ENCODE measurements around the gene MTIF3. TPM values are rescaled to one million over a fixed set of nuclear protein-coding genes. Genes with fewer than 3 reads are reported as not detected.
"Not testable (repeated sequence)": the region's sequence is repeated elsewhere in the genome, so short reads cannot be mapped to it uniquely, and the experiment has no call there.

MTIF3 gene
- total RNA-seq, 2 donors from 2014 or later, result 113 to 252 TPM

DNA sequence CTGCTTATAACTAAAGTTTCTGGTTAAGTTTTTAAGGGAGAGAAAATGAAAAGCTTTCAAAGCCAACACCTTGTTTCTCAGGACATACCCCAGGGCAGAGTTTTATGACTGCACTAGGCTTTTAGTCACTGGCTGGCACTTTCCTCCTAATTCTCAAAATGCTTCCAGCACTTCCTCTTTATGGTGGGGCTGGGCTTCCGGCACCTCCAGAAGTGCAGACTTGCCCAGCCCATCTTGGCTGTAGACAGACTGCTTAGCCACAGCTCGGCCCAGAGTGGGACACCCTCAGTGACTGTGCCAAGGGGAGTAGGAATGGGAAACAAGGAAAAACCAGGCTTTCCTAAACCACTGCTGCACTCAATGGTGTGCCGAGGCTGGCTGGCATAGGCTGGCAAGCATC is 49.2 kb downstream of the MTIF3 start:
- DNase-seq (ENCODE audit: low spot score), result no peak
- TF ChIP-seq, protein P1, sequence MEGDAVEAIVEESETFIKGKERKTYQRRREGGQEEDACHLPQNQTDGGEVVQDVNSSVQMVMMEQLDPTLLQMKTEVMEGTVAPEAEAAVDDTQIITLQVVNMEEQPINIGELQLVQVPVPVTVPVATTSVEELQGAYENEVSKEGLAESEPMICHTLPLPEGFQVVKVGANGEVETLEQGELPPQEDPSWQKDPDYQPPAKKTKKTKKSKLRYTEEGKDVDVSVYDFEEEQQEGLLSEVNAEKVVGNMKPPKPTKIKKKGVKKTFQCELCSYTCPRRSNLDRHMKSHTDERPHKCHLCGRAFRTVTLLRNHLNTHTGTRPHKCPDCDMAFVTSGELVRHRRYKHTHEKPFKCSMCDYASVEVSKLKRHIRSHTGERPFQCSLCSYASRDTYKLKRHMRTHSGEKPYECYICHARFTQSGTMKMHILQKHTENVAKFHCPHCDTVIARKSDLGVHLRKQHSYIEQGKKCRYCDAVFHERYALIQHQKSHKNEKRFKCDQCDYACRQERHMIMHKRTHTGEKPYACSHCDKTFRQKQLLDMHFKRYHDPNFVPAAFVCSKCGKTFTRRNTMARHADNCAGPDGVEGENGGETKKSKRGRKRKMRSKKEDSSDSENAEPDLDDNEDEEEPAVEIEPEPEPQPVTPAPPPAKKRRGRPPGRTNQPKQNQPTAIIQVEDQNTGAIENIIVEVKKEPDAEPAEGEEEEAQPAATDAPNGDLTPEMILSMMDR (IDR thresholded peaks at IDR 0.05), result no peak
- no peaks in the 10 kb centered on the region for H3K36me3 ChIP-seq

DNA sequence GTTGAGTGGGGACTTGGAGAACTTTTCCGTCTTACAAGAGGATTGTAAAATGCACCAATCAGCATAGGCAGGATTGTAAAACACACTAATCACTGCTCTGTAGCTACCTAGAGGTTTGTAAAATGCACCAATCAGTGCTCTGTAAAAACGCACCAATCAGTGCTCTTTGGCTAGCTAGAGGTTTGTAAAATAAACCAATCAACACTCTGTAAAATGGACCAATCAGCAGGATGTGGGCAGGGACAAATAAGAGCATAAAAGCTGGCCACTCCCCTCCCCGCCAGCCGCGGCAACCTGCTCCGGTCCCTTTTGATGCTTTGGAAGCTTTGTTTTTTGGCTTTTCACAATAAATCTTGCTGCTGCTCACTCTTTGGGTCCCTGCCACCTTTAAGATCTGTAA is 50.0 kb downstream of the MTIF3 start:
- H3K27me3 ChIP-seq; H3K9me3 ChIP-seq; H3K4me3 ChIP-seq; H3K27ac ChIP-seq; DNase-seq (ENCODE audit: low spot score); H3K36me3 ChIP-seq: not testable (repeated sequence)
- H3K4me1 ChIP-seq, result peaks cover 0 to 13% of the 10 kb centered on the region in 2 donors

More for the DNA sequence above, 49.2 kb downstream of the MTIF3 start:
- Histone ChIP-seq H3K9me3 (no peaks in the 10 kb centered on the region), H3K27ac (no peak overlapping the region), H3K4me1 (peaks cover 0 to 13% of the 10 kb centered on the region in 2 donors), H3K27me3 (no peaks in the 10 kb centered on the region), H3K4me3 (no peak overlapping the region)

DNA sequence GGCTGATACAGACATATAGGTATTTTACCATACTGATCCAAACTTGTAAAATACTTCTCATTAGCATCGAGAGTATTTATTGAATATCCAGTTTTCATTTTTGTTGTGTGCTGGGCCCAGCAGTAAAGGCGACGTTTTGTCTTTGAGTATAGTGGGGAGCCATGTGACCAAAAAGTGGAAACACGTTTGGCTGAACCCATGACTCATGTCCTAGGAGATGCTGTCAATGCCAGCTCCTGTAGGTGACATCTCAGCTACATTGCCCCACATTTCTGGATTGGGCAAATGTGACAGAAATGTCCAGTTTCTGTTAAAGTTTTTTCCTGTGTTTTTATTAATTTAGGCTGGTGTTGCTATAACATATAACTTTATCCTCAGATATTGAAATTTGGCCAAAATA is 52.0 kb downstream of the MTIF3 start:
- no peak for DNase-seq (ENCODE audit: low spot score)
- TF ChIP-seq, protein P1 (IDR thresholded peaks at IDR 0.05), result no peak
- Histone ChIP-seq H3K36me3 (no peaks in the 10 kb centered on the region), H3K9me3 (no peaks in the 10 kb centered on the region), H3K4me1 (peaks cover 0 to 8% of the 10 kb centered on the region in 2 donors), H3K27me3 (no peaks in the 10 kb centered on the region), H3K4me3 (no peak overlapping the region), H3K27ac (no peak overlapping the region)

DNA sequence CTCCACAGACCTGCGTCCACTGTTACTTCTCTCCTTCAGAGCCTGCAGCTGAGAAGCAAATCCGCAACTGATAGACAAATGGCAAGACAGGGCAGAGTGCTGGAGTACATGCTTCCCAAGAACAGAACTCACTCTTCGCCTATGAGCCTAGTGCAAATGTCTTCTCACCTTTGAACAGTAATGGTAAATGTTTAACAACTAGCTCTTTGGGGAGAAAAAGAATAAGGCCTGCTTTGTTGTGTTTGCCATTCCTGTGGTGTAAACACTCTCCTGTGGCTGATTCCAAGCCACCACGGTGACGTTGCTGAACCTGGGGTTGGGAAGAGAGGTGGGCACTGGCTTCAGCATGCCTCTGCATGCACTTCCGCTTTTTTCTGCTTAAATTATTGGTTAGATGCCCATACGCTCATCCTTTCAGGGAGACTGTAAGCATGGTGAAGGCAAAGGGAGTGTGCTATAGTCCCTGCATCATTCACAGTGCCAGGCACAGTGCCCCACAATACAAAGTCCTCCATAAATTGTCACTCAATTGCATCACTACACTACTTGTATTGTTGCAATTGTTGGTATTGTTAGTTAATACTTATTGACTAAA is 54.0 kb downstream of the MTIF3 start:
- H3K27me3 ChIP-seq, result no peaks in the 10 kb centered on the region
- H3K36me3 ChIP-seq, result no peaks in the 10 kb centered on the region
- no peak overlapping the region for H3K27ac ChIP-seq
- TF ChIP-seq, protein P1 (IDR thresholded peaks at IDR 0.05), result no peak
- no peaks in the 10 kb centered on the region for H3K9me3 ChIP-seq
- no peak overlapping the region for H3K4me3 ChIP-seq
- H3K4me1 ChIP-seq, result no peaks in the 10 kb centered on the region
- DNase-seq (ENCODE audit: low spot score), result no peak

DNA sequence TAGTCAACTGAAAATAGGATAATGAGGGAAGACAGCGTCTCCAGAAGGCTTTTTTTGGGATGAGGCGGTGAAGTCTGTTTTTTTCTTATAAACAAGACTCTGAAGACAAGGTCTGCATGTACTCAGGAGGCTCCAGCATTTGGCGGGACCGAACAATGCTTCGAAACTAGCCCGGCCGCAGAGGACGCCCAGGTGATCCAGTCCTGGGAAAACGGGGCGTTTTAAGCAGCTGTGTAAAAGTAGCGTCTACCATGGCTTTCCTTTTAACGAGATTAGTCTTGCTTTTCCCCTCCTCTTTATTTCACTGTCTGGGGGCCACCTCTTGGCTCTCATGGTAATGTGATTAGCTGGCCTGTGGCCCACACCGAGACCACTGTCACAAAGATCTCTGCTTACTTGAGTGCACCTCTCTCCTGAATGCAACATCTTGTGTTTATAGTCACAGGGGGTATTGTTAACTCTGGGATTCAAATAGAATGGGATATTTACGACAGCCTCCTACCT is 55.3 kb downstream of the MTIF3 start:
- no peaks in the 10 kb centered on the region for H3K9me3 ChIP-seq
- no peaks in the 10 kb centered on the region for H3K4me1 ChIP-seq
- no peaks in the 10 kb centered on the region for H3K36me3 ChIP-seq
- H3K27me3 ChIP-seq, result no peaks in the 10 kb centered on the region
- H3K27ac ChIP-seq, result no peak overlapping the region
- no peak overlapping the region for H3K4me3 ChIP-seq
- no peak for DNase-seq (ENCODE audit: low spot score)
- TF ChIP-seq, protein P1 (IDR thresholded peaks at IDR 0.05), result no peak

DNA sequence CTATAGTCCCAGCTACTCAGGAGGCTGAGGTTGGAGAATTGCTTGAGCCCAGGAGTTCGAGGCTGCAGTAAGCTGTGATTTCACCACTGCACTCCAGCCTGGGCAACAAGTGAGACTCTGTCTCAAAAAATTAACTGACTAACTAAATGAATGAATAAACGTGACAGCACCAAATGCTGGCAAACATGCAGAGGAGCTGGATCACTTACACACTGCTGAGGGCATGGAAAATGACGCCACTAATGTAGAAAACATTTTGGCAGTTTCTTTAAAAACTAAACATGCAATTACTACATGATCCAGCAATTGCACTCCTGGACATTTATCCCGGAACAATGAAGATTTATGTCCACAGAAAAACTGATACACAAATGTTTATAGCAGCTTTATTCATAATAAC is 57.3 kb downstream of the MTIF3 start:
- TF ChIP-seq, protein P1 (IDR thresholded peaks at IDR 0.05), result no peak
- no peaks in the 10 kb centered on the region for H3K36me3 ChIP-seq

More for the DNA sequence above, 57.3 kb downstream of the MTIF3 start:
- DNase-seq (ENCODE audit: low spot score), result no peak
- no peaks in the 10 kb centered on the region for H3K27me3 ChIP-seq
- H3K27ac ChIP-seq, result no peak overlapping the region
- no peak overlapping the region for H3K4me3 ChIP-seq
- H3K4me1 ChIP-seq, result no peaks in the 10 kb centered on the region
- H3K9me3 ChIP-seq, result no peaks in the 10 kb centered on the region
